Activated CD4-positive, CD25-positive, alpha-beta regulatory T cell treated with anti-CD3 and anti-CD28 coated beads, Interleukin-2, amount 50 U/mL, for 24 hours (primary cell): ENCODE data around the gene TMEM141.
"Not testable (repeated sequence)": the region's sequence is repeated elsewhere in the genome, so short reads cannot be mapped to it uniquely, and the experiment has no call there.

Experiments
- ATAC-seq, 2 donors: fragments of 150-1000 bp; cut with Tn5 transposase; one replicate each; pipeline ENCODE4 v1.10.0; 2021; ENCODE audit warnings: mild to moderate bottlenecking in 1 of 2, moderate library complexity in 1 of 2

Gene TMEM141

GRCh38 chr9:136755302-136756133 lies 35.6 kb upstream of the TMEM141 start:
- not testable (repeated sequence) for ATAC-seq

- ATAC-seq = no peak
Observed at GRCh38 chr9:136756134-136756438, 35.1 kb upstream of the TMEM141 start.

- ATAC-seq = no peak
Observed at GRCh38 chr9:136756836-136757235, 34.3 kb upstream of the TMEM141 start.

- ATAC-seq = no peak
Observed at GRCh38 chr9:136757328-136757727, 33.8 kb upstream of the TMEM141 start.

GRCh38 chr9:136757751-136758140 lies 33.4 kb upstream of the TMEM141 start:
- no peak for ATAC-seq

- no peak for ATAC-seq
Observed at GRCh38 chr9:136759001-136759400, 32.1 kb upstream of the TMEM141 start.

- no peak for ATAC-seq
Observed at GRCh38 chr9:136759436-136760325, 31.5 kb upstream of the TMEM141 start.

- ATAC-seq = no peak
Observed at GRCh38 chr9:136760424-136760823, 30.7 kb upstream of the TMEM141 start.

- ATAC-seq = peak in 1 of 2 donors; percentile 46
Observed at GRCh38 chr9:136760834-136761544, 30.2 kb upstream of the TMEM141 start.

GRCh38 chr9:136761545-136761981 lies 29.6 kb upstream of the TMEM141 start:
- ATAC-seq = no peak

GRCh38 chr9:136762221-136762691 lies 28.9 kb upstream of the TMEM141 start:
- no peak for ATAC-seq

GRCh38 chr9:136762915-136763648 lies 28.1 kb upstream of the TMEM141 start:
- ATAC-seq = no peak

- no peak for ATAC-seq
Observed at GRCh38 chr9:136763649-136764035, 27.5 kb upstream of the TMEM141 start.

GRCh38 chr9:136764301-136764891 lies 26.7 kb upstream of the TMEM141 start, which contains the start of gene LCN15:
LCN15 (minus strand) TSS chr9:136764518; CDS start chr9:136764488, 30 bp downstream.
- no peak for ATAC-seq

- ATAC-seq = no peak
Observed at GRCh38 chr9:136765041-136765440, 26.1 kb upstream of the TMEM141 start.

GRCh38 chr9:136765745-136766409 lies 25.3 kb upstream of the TMEM141 start:
- peak; percentile 61 to 62 for ATAC-seq

- peak; percentile 71 to 77 for ATAC-seq
Observed at GRCh38 chr9:136766410-136767120, 24.6 kb upstream of the TMEM141 start.

- peak; percentile 33 to 44 for ATAC-seq
Observed at GRCh38 chr9:136769710-136770191, 21.4 kb upstream of the TMEM141 start.

- no peak for ATAC-seq
Observed at GRCh38 chr9:136771907-136772415, 19.2 kb upstream of the TMEM141 start.
